ENCODE measurements around the gene DHX57. TPM values are rescaled to one million over a fixed set of nuclear protein-coding genes. Genes with fewer than 3 reads are reported as not detected.

DHX57 gene
- total and polyA plus RNA-seq, 2 donors (not counting 3 experiments of a cell fraction or from before 2014, with no cell fraction given) = 8.7 to 28.2 TPM

GRCh38 chr2:38824906-38825305 lies 50.8 kb downstream of the DHX57 start:
- Histone ChIP-seq H3K9ac (replicated peaks; ENCODE audit: extremely low read depth, insufficient read depth, low read length) (no peak overlapping the region), H3K27me3 (ENCODE audit: control insufficient read depth in 2 of 2, insufficient read depth in 2 of 2, low read length in 2 of 2) (no peaks in the 10 kb centered on the region), H3K9me3 (replicated peaks; ENCODE audit: control insufficient read depth, insufficient read depth, low read length) (no peaks in the 10 kb centered on the region), H3K27ac (ENCODE audit: insufficient read depth, low read depth, low read length) (no peak overlapping the region), H3K4me1 (ENCODE audit: control insufficient read depth, extremely low read depth, insufficient read depth, low read length) (no peaks in the 10 kb centered on the region), H3K4me3 (replicated peaks in 1 of 3; ENCODE audit: insufficient read depth in 1 of 3, low read depth in 1 of 3, low read length in 3 of 3) (no peak overlapping the region), H3K4me2 (ENCODE audit: insufficient read depth, low read length) (no peak overlapping the region), H2AFZ (ENCODE audit: low read depth, low read length) (no peak overlapping the region), H3K79me2 (ENCODE audit: control insufficient read depth, insufficient read depth, low read length) (no peaks in the 10 kb centered on the region), H4K20me1 (replicated peaks; ENCODE audit: control insufficient read depth, extremely low read depth, insufficient read depth, low read length) (no peaks in the 10 kb centered on the region), H3K9me1 (replicated peaks; ENCODE audit: control insufficient read depth, extremely low read depth, insufficient read depth, low read length) (no peaks in the 10 kb centered on the region), H3K36me3 (ENCODE audit: control insufficient read depth in 2 of 2, extremely low read depth in 1 of 2, insufficient read depth in 2 of 2, low read length in 2 of 2) (peaks cover 3 to 8% of the 10 kb centered on the region in 2 experiments)
- no peak for DNase-seq (ENCODE audit: low read depth, low spot score)
- dilution Hi-C loops (cut with MboI; ENCODE audit: extremely low pct_ligation_motif_present, low sequenced_read_pairs) = no loop called here
- no TSS peak for BruUV-seq (replicated peaks)
- no peak for FAIRE-seq
- POLR2A ChIA-PET = no interaction called here
- no peak for TF ChIP-seq JUN (IDR thresholded peaks at IDR 0.05; ENCODE audit: borderline replicate concordance, insufficient read depth, insufficient read length, low read depth)
- TF ChIP-seq MYC (IDR thresholded peaks at IDR 0.05; ENCODE audit: low read depth, low read length) = no peak
- TF ChIP-seq, protein P1, sequence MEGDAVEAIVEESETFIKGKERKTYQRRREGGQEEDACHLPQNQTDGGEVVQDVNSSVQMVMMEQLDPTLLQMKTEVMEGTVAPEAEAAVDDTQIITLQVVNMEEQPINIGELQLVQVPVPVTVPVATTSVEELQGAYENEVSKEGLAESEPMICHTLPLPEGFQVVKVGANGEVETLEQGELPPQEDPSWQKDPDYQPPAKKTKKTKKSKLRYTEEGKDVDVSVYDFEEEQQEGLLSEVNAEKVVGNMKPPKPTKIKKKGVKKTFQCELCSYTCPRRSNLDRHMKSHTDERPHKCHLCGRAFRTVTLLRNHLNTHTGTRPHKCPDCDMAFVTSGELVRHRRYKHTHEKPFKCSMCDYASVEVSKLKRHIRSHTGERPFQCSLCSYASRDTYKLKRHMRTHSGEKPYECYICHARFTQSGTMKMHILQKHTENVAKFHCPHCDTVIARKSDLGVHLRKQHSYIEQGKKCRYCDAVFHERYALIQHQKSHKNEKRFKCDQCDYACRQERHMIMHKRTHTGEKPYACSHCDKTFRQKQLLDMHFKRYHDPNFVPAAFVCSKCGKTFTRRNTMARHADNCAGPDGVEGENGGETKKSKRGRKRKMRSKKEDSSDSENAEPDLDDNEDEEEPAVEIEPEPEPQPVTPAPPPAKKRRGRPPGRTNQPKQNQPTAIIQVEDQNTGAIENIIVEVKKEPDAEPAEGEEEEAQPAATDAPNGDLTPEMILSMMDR (IDR thresholded peaks at IDR 0.05; ENCODE audit: extremely low read depth in 1 of 2, insufficient read depth in 1 of 2, low read depth in 1 of 2, low read length in 2 of 2) = no peak
- TF ChIP-seq EZH2 (IDR thresholded peaks at IDR 0.05; ENCODE audit: borderline replicate concordance, low read depth, low read length, severe bottlenecking) = no peak
- TF ChIP-seq POLR2AphosphoS5 (IDR thresholded peaks at IDR 0.05; ENCODE audit: insufficient read depth, low read depth, low read length) = no peak
- TF ChIP-seq, protein P2, sequence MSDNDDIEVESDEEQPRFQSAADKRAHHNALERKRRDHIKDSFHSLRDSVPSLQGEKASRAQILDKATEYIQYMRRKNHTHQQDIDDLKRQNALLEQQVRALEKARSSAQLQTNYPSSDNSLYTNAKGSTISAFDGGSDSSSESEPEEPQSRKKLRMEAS (IDR thresholded peaks at IDR 0.05; ENCODE audit: insufficient read depth, insufficient read length) = no peak
- no peak for TF ChIP-seq POLR2A (IDR thresholded peaks at IDR 0.05; ENCODE audit: low read depth, low read length)
- TF ChIP-seq GATA2 (IDR thresholded peaks at IDR 0.05; ENCODE audit: insufficient read depth, insufficient read length, low read depth, low read length) = no peak
- TF ChIP-seq FOS (IDR thresholded peaks at IDR 0.05; ENCODE audit: borderline replicate concordance, insufficient read depth, low read length) = no peak
- intact Hi-C loops (cut with micrococcal nuclease) = no loop called here
- CTCF ChIA-PET = interaction anchor here (1.1 to 2.9 kb wide), 2 partner anchors 10 to 18 kb away, joined by 4 to 14 read pairs; no protein-coding TSS in a partner anchor
